ENCODE results near the gene APP. TPM values are rescaled to one million over a fixed set of nuclear protein-coding genes. Genes with fewer than 3 reads are reported as not detected.

Gene APP
- polyA plus RNA-seq, 1 experiment: 964 TPM

GRCh38 chr21:25997788-25998611 lies 172.6 kb downstream of the APP start:
- CTCF ChIA-PET: interaction anchor here (0.7 to 1.2 kb wide), 2 partner anchors 173 to 418 kb away, joined by 3 read pairs; partner anchors contain the start of gene APP
- TF ChIP-seq, protein P1, sequence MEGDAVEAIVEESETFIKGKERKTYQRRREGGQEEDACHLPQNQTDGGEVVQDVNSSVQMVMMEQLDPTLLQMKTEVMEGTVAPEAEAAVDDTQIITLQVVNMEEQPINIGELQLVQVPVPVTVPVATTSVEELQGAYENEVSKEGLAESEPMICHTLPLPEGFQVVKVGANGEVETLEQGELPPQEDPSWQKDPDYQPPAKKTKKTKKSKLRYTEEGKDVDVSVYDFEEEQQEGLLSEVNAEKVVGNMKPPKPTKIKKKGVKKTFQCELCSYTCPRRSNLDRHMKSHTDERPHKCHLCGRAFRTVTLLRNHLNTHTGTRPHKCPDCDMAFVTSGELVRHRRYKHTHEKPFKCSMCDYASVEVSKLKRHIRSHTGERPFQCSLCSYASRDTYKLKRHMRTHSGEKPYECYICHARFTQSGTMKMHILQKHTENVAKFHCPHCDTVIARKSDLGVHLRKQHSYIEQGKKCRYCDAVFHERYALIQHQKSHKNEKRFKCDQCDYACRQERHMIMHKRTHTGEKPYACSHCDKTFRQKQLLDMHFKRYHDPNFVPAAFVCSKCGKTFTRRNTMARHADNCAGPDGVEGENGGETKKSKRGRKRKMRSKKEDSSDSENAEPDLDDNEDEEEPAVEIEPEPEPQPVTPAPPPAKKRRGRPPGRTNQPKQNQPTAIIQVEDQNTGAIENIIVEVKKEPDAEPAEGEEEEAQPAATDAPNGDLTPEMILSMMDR (IDR thresholded peaks at IDR 0.05; ENCODE audit: insufficient read depth, low read depth, low read length): no peak
- POLR2A ChIA-PET: no interaction called here
- no peak for DNase-seq (ENCODE audit: low read depth)
- peaks cover 2% of the 10 kb centered on the region; the same call in 1 of the 2 replicates for H3K36me3 ChIP-seq (ENCODE audit: control insufficient read depth, insufficient read depth, low read length)
- H3K27me3 ChIP-seq (ENCODE audit: control insufficient read depth, insufficient read depth, low read length): no peaks in the 10 kb centered on the region
- H3K4me3 ChIP-seq (ENCODE audit: low read depth, low read length): no peak overlapping the region

DNA sequence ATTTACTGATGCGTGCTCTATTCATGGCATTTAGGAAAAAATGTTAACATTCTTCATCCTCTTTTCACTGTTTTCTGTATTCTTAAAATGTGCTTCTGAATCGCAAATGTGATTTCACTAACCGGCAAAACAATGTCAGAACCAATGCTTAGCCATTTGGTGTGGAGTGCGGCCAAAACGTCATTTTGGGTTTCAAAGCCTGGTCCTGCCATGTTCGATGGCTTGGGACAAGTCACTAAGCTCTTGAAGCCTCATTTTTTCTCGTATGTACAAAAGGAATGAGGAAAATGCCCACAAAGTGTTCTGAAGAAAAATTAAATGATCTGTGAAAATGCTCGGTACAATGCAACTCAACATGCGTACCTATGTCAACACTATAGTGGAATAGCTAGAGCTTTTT lies 175.3 kb downstream of the APP start:
- DNase-seq (ENCODE audit: low read depth): no peak
- Histone ChIP-seq H3K36me3 (ENCODE audit: control insufficient read depth, insufficient read depth, low read length) (peaks cover 2% of the 10 kb centered on the region; the same call in 1 of the 2 replicates), H3K27me3 (ENCODE audit: control insufficient read depth, insufficient read depth, low read length) (no peaks in the 10 kb centered on the region), H3K4me3 (ENCODE audit: low read depth, low read length) (no peak overlapping the region)
- ChIA-PET POLR2A (no interaction called here), CTCF (no interaction called here)
- TF ChIP-seq, protein P1 (IDR thresholded peaks at IDR 0.05; ENCODE audit: insufficient read depth, low read depth, low read length): no peak

GRCh38 chr21:25994758-25995163 lies 175.8 kb downstream of the APP start:
- CTCF ChIA-PET: no interaction called here

DNA sequence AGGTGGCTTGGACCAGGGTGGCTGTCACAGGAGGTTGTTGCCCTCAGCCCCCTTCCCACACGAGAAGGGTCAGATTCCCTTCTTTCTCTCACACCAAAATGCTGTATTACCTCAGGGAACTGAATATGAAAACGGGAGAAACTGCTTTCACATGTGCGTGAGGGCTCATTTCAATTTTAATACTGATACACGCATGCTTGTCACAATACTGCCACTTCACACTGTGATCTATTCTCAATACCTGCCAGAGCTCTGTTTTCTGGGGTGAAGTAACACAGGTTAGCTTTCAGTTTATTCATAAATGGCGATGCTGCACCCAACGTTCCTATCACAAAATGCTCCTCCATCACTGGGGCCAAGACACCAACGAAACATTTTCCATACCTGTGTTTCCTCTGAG lies 181.8 kb downstream of the APP start:
- Histone ChIP-seq H3K27me3 (ENCODE audit: control insufficient read depth, insufficient read depth, low read length) (no peaks in the 10 kb centered on the region), H3K36me3 (ENCODE audit: control insufficient read depth, insufficient read depth, low read length) (no peaks in the 10 kb centered on the region; the same call in none of the 2 replicates), H3K4me3 (ENCODE audit: low read depth, low read length) (no peak overlapping the region)
- TF ChIP-seq, protein P1 (IDR thresholded peaks at IDR 0.05; ENCODE audit: insufficient read depth, low read depth, low read length): no peak
- POLR2A ChIA-PET: no interaction called here
- CTCF ChIA-PET: interaction anchor here (0.6 kb wide), 1 partner anchor 10 kb away, joined by 3 read pairs; no protein-coding TSS in a partner anchor
- no peak for DNase-seq (ENCODE audit: low read depth)

More at GRCh38 chr21:25994758-25995163, 175.8 kb downstream of the APP start:
- H3K36me3 ChIP-seq (ENCODE audit: control insufficient read depth, insufficient read depth, low read length): peaks cover 2% of the 10 kb centered on the region; the same call in 1 of the 2 replicates
- DNase-seq (ENCODE audit: low read depth): no peak
- TF ChIP-seq, protein P1 (IDR thresholded peaks at IDR 0.05; ENCODE audit: insufficient read depth, low read depth, low read length): no peak
- H3K4me3 ChIP-seq (ENCODE audit: low read depth, low read length): no peak overlapping the region
- POLR2A ChIA-PET: no interaction called here
- H3K27me3 ChIP-seq (ENCODE audit: control insufficient read depth, insufficient read depth, low read length): no peaks in the 10 kb centered on the region

- POLR2A ChIA-PET: no interaction called here
- DNase-seq (ENCODE audit: low read depth): no peak
- TF ChIP-seq, protein P1 (IDR thresholded peaks at IDR 0.05; ENCODE audit: insufficient read depth, low read depth, low read length): no peak
Observed at GRCh38 chr21:25987531-25987930, 183.0 kb downstream of the APP start.

More at GRCh38 chr21:25987531-25987930, 183.0 kb downstream of the APP start:
- CTCF ChIA-PET: interaction anchor here (1.7 kb wide), 1 partner anchor 12 kb away, joined by 3 read pairs; no protein-coding TSS in a partner anchor
- no peak overlapping the region for H3K4me3 ChIP-seq (ENCODE audit: low read depth, low read length)
- no peaks in the 10 kb centered on the region; the same call in none of the 2 replicates for H3K36me3 ChIP-seq (ENCODE audit: control insufficient read depth, insufficient read depth, low read length)
- H3K27me3 ChIP-seq (ENCODE audit: control insufficient read depth, insufficient read depth, low read length): no peaks in the 10 kb centered on the region

Data from BJ (cell line).